A673 (cell line): Measurements from ENCODE around the gene CLIC5.

Source experiments
- CTCF ChIP-seq: fragments of 300-800, 200-600 bp; sonication (generic); conservative IDR thresholded peaks from 2 replicates; pipeline ENCODE4 v1.5.1; 2017; ENCODE audit warnings: low read depth, mild to moderate bottlenecking, antibody characterized with exemption, low read length, moderate library complexity, mixed read lengths
- EZH2 ChIP-seq: fragments of 200-600 bp; sonication (generic); IDR thresholded peaks from 2 replicates; pipeline ENCODE4 v1.6.1; 2017; ENCODE audit warnings: borderline replicate concordance, low read depth, mild to moderate bottlenecking, mixed read lengths, antibody characterized with exemption, low read length; ENCODE audit not compliant: poor library complexity, severe bottlenecking

DNA sequence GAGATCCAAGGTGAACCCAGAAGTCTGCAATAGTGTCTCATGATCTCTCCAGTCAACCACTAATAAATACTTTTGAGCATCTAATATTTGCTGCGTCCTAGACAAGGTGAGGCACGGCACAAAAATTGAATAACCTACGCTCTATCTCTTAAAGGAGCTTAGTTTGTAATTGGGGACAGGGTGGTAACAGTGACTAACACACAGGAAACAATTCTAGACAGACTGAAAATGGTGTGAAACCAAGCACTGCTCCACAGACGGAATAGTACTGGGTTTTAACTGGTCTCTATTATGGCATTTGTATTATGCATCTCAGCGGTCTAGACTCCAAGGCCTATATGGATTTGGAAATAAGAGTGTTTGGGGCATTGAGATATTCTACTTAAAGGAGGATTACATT is 120.1 kb downstream of the CLIC5 start:
- no peak for TF ChIP-seq EZH2
- no peak for TF ChIP-seq CTCF
